Effector CD4-positive, alpha-beta T cell (primary cell): ENCODE data around the gene PLEKHH2.
"Not testable (repeated sequence)": the region's sequence is repeated elsewhere in the genome, so short reads cannot be mapped to it uniquely, and the experiment has no call there.

Experiments used
- DNase-seq: peaks from one replicate; pipeline ENCODE4 v3.0.0-alpha.2; 2020

PLEKHH2 gene

DNA sequence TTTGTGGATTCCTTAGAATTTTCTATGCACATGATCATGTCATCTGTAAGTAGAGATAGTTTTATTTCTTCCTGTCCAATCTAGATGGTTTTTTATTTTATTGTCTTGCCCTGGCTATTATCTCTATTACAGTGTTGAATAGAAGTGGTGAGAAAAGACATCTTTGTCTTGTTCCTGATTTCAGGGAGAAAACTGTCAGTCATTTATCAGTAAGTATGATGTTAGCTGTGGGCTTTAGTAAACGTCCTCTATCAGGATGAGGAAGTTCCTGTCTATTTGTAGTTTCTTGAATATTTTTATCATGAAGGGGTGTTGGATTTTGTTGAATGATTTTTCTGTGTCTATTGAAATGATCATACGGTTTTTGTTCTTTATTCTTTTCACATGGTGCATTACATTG, 5.3 kb downstream of the PLEKHH2 start:
- DNase-seq = no peak

DNA sequence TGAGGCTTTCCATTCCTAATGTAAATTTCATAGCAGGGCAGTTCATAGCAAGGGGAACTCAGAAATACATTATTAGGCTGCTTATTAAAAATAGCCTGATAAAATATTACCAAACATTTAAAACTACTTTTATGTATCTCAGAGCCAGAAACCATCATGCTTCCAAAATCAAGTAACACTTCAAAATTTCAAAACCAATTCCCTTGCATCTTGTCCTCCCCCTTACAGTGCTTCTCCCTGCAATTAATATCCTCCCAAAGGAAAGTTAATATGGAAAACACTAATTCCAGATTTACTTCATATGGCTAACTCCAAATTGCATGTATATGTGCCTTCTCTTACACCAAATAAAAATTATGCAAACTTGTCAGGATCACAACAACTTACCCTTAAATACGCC, 6.6 kb downstream of the PLEKHH2 start:
- no peak for DNase-seq

DNA sequence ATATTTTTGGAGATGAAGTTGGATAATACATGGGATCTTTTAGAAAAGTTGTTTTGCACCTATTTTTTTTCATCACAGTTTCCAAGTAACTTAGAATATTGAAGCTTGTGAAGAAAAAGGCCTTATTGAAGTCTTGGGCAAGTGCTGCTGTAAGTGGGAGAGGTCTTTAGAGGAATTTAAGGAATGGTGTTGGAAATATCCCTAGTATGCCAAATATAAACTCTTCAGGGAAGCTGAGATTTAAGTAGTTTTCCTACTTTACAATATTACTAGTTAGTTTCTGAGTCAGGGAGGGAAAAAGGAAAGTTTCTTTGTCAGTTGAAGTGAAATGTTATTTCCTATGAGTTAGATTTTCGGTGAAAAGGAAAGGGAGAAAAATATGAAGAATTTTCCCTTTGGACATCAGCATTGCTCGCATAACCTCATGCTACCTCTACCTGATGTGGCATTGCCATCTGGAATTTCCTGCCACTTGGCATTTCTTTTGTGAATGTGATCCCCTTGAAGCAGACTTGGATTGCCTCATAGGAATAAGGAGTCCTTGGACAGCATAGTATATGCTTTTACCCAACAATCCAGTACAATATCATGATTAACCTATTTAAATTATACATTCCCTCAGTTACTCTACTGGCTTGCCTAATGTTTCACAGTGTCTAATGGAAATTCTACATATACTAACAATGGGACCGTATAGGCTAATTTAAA, 12.1 kb downstream of the PLEKHH2 start:
- DNase-seq = no peak

DNA sequence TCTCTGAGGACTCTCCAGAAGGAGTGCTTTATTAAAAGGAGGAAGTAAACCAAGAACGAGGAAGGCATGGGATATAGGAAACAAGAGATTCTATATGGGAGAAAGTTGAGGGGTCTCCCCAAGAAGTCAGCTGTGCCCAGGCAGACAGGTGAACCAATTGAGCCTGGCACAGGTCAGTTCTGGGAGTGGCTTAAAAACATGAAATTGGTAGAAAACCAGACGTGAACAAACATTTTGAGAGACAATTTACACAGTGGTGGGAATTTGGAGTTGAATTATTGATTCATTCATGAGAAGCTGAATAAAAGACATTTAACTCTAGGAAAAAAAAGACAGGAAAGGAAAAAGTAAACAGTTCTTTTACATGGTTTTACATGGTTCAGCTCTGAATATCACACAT, 16.4 kb downstream of the PLEKHH2 start:
- DNase-seq = no peak

- DNase-seq = no peak
Observed at GRCh38 chr2:43657241-43657640, 20.2 kb downstream of the PLEKHH2 start.

- DNase-seq = no peak
Observed at GRCh38 chr2:43675646-43676321, 38.7 kb downstream of the PLEKHH2 start.

DNA sequence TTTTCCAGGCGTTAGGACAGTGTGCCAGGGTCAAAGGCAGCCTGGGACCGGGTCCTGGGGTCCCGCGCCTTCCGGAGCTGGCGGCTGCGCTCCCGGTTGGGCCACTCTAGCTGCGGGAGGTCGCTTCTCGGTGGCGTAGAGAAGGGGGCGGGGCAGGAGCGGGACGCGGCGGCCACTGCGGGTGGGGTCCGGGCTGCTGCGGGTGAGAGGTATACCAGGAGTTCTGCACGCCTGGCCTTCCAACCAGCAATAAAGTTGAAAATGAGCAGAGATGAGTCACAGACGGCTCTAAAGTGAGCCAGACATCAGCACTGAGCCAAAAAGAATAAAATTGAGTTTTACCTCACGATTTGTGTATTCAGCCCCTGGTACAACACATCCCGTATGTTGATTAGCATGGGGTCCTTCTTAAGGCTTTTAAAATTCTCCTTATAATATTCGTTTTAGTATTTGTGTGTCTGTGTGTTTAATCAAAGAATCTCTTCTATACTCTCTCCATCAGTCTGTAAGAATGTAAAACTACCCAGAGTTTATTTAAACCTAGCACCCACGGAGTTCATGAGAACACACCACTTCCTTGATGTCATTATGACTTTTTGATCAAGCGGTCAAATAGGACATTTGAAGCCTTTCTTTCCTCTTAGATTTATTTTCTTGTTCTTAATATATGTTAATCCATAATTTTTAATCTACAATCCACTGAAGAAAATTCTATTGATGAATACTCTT, 39.4 kb downstream of the PLEKHH2 start, which contains the start of gene C1GALT1C1L:
Gene C1GALT1C1L, minus strand, starts transcription at position 108 of the 729 bp plus-strand sequence. Its CDS starts 107 bp downstream, at position 1.
- DNase-seq = no peak

- DNase-seq = not testable (repeated sequence)
Observed at GRCh38 chr2:43677783-43678182, 40.7 kb downstream of the PLEKHH2 start.

- DNase-seq = no peak
Observed at GRCh38 chr2:43685357-43685756, 48.3 kb downstream of the PLEKHH2 start.

- no peak for DNase-seq
Observed at GRCh38 chr2:43689999-43690398, 52.9 kb downstream of the PLEKHH2 start.

DNA sequence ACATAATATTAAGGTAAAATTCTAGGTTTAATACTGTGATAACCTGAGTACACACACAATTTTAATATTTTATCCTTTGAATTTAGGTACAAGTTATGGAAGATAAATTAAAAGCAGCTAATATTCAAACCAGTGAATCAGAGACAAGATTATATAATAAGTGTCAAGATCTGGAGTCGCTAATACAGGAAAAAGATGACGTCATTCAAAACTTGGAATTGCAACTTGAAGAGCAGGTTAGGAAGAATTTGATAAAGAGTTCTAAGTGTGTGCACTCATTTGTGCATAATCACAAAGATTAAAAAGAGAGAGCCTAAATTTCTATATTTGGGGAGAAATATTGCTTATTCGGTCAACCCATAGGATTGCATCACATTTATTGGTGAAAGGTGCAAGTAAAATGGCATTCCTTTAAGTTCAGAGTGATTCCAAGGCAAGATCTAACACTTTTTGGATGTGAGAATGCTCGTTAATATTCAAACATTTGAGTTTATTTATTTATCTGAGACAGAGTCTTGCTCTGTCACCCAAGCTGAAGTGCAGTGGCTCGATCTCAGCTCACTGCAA, 55.5 kb downstream of the PLEKHH2 start:
- no peak for DNase-seq

- not testable (repeated sequence) for DNase-seq
Observed at GRCh38 chr2:43698140-43698539, 61.1 kb downstream of the PLEKHH2 start.

- no peak for DNase-seq
Observed at GRCh38 chr2:43699761-43700160, 62.7 kb downstream of the PLEKHH2 start.

GRCh38 chr2:43701111-43701510, 64.1 kb downstream of the PLEKHH2 start:
- no peak for DNase-seq

DNA sequence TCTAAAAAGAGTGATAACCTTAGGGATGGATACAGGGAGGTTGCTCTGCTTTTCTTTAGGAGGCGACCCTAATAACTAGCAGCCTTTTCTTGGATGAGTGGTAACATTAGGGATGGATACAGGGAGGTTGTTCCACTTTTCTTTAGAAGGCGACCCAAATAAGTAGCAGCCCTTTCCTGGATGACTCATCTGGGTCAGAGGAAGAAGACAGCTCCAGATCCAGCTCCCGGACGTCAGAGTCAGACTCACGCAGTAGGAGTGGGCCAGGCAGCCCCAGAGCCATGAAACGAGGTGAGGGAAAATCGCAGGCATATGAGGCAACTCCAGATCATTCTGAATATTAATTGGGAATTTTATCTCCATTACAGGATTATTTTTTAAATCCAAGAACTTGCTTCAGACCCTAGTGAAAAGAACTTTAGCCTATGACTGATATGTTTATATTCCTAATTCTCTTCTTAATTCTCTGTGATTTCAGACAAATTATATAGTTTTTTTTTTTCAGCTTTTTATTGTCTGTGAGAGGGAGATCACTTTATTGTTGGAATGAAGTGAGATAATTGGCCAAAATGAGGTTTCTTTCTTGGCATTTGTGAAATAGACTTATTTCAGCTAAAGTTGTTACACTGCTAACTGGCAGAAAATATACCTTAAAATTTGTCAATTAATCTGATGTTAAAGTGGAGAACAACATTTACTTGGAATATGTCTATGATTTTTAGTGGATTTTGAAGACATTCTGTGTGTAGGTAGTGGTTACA, 70.4 kb downstream of the PLEKHH2 start:
- no peak for DNase-seq

DNA sequence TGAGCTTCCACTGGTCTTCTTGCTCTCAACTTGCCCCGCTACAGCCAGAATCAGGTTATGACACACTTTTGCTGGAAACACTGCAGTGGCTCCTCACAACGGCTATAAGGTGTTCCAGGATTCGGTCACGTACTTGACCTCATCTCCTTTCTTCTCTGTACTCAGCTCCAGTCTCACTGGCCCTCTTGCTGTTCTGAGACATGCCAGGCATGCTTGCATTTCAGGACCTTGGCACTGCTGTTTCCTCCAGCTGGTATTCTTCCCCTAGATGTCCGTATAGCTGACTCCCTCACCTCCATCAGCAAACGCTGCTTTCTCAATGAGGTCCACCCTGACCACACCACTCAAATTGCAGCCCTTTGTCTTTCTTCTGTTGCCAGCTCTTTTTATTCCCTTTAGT, 71.1 kb downstream of the PLEKHH2 start:
- DNase-seq = no peak

- DNase-seq = no peak
Observed at GRCh38 chr2:43708891-43709290, 71.8 kb downstream of the PLEKHH2 start.

DNA sequence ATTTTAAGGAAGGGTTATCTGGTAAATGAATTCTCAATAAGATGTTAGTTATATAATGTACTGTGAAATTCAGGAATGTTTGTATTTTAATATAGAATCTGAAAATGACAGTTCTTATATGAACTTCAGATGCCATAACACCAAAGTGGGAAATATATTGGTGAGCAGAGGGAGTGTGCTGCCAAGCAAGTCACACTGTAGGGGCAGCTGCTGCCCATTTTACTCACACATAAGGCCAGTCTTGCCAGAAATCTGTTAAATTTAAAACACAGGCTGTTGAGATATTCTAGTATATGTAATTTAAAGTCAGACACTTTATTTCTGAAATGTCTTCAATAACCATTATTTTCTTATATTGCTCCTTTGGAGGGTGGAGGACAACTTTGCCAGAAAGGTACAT, 73.8 kb downstream of the PLEKHH2 start:
- DNase-seq = no peak

DNA sequence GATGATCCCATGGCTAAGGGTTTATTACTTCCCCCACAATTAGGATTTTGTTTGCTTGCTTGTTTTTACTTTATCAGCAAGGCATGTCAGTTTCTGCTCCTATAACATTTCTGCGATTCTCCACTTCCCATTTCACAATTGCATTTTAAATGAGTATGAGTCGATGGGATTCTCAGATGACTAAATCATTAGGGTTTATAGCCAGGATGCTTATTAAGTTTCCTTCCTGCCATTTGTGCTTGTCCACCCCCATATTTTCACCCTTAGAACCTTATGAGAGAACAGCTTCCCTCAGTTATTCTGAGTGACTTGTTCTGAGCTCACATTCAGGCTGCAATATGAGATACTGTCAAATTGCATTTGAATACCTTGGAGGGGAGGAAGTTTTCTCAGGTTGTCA, 77.1 kb downstream of the PLEKHH2 start:
- no peak for DNase-seq

DNA sequence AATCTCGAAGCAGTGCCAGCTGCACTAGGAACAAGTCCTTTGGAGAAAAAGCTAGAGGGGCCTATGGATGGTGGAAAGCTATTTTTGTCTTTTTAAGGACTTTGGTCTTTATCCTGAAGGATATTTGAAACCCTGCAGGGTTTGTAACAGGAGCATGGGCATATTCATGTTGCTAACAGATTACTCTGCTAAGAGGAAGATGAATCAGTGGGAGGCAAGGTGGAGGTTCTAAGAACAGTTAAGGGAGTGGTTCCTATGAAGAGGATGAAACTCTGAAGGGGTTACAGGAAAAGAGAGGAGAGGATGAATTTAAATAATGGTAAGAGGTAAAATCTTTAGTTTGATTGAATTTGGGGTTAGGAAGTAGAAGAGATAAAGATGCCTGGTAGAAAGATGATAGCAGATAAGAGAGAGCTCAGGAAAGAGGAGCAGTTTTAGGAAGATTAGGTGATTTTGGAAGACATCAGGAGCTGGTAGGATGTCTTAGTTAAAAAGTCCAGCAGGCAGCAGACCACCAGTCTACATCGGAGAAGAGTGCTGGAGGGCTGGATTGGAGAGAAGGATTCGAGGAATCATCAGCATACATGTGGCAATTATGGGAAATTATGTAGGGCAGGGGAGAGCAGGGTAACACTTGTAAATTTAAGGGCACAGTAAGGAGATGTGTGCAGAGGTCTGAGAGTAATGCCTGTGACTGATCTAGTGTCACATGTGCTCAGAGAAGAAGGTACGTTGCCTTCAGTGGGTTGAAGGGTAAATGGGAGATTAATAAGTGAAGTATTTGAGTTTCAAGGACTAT, 78.4 kb downstream of the PLEKHH2 start:
- DNase-seq = no peak

DNA sequence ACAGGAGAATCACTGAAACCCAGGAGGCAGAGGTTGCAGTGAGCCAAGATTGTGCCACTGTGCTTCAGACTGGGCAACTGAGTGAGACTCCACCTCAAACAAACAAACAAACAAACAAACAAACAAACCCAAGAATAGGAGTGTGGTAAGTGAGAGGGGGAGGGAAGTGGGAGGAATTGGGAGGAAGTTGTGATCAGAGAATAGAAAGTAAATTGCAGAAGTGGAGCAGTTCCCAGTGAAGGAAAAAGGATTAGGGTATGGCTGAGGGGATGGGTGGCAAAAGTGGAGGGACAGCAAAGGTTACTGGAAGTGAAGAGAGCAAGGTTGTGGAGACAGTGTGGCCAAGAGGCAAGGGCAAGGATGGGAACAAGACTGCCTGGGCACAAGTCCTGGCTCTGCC, 80.3 kb downstream of the PLEKHH2 start:
- DNase-seq = no peak
